SK-N-SH treated with all-trans-retinoic acid at 6 μM for 48 hours (cell line): Measurements from ENCODE around the gene CRYBG3.

Experiments
- ATAC-seq: fragments of 200-7000 bp; cut with Tn5 transposase; 3 replicates; pipeline ENCODE4 v1.9.1; 2020; ENCODE audit warnings: mild to moderate bottlenecking, moderate library complexity
- ARNTL ChIP-seq: fragments of 450-650 bp; formaldehyde crosslinking; IDR thresholded peaks from 2 replicates; pipeline ENCODE4 v1.5.0; 2020; ENCODE audit warnings: low read depth, mild to moderate bottlenecking, moderate library complexity, borderline replicate concordance
- BACH2 ChIP-seq: fragments of 250-450 bp; sonication (Bioruptor Pico); IDR thresholded peaks from 2 replicates; pipeline ENCODE4 v1.9.0; 2021; ENCODE audit warnings: mild to moderate bottlenecking, borderline replicate concordance
- CSDC2 ChIP-seq: fragments of 250-450 bp; sonication (Bioruptor Pico); IDR thresholded peaks from 2 replicates; pipeline ENCODE4 v1.5.0; 2020; ENCODE audit warnings: mild to moderate bottlenecking, moderate library complexity
- CSRNP3 ChIP-seq: fragments of 250-450 bp; sonication (Bioruptor Pico); IDR thresholded peaks from 2 replicates; pipeline ENCODE4 v1.5.1; 2021; ENCODE audit warnings: mild to moderate bottlenecking, moderate library complexity
- ESRRG ChIP-seq: fragments of 250-450 bp; sonication (Bioruptor Pico); IDR thresholded peaks from 2 replicates; pipeline ENCODE4 v1.6.1; 2021; ENCODE audit warnings: mild to moderate bottlenecking
- GLIS3 ChIP-seq: fragments of 250-450 bp; sonication (Bioruptor Pico); IDR thresholded peaks from 2 replicates; pipeline ENCODE4 v1.5.0; 2020; ENCODE audit warnings: mild to moderate bottlenecking, moderate library complexity
- ISL1 ChIP-seq: fragments of 250-450 bp; sonication (Bioruptor Pico); IDR thresholded peaks from 2 replicates; pipeline ENCODE4 v2.1.2; 2022; ENCODE audit warnings: mild to moderate bottlenecking, moderate library complexity
- OSR1 ChIP-seq: fragments of 250-450 bp; sonication (Bioruptor Pico); IDR thresholded peaks from 2 replicates; pipeline ENCODE4 v1.8.0; 2022; ENCODE audit warnings: moderate library complexity, mild to moderate bottlenecking, inconsistent platforms
- PATZ1 ChIP-seq: fragments of 250-450 bp; sonication (Bioruptor Pico); IDR thresholded peaks from 2 replicates; pipeline ENCODE4 v1.8.0; 2020; ENCODE audit warnings: mild to moderate bottlenecking, moderate library complexity, borderline replicate concordance
- POU6F1 ChIP-seq: fragments of 250-450 bp; sonication (Bioruptor Pico); IDR thresholded peaks from 2 replicates; pipeline ENCODE4 v1.8.0; 2021; ENCODE audit warnings: low read depth, mild to moderate bottlenecking, moderate library complexity, borderline replicate concordance
- PPARA ChIP-seq: fragments of 250-450 bp; sonication (Bioruptor Pico); IDR thresholded peaks from 2 replicates; pipeline ENCODE4 v1.5.0; 2020; ENCODE audit warnings: mild to moderate bottlenecking, borderline replicate concordance
- RARB ChIP-seq: fragments of 250-450 bp; sonication (Bioruptor Pico); IDR thresholded peaks from 2 replicates; pipeline ENCODE4 v1.8.0; 2021; ENCODE audit warnings: mild to moderate bottlenecking, moderate library complexity
- SNAI2 ChIP-seq: fragments of 250-450 bp; sonication (Bioruptor Pico); IDR thresholded peaks from 2 replicates; pipeline ENCODE4 v1.5.0; 2020; ENCODE audit warnings: mild to moderate bottlenecking, moderate library complexity
- TCF4 ChIP-seq: fragments of 250-450 bp; sonication (Bioruptor Pico); IDR thresholded peaks from 2 replicates; pipeline ENCODE4 v1.8.0; 2021; ENCODE audit warnings: mild to moderate bottlenecking, moderate library complexity, borderline replicate concordance
- TOX ChIP-seq: fragments of 250-450 bp; sonication (Bioruptor Pico); IDR thresholded peaks from 2 replicates; pipeline ENCODE4 v1.8.0; 2021; ENCODE audit warnings: mild to moderate bottlenecking, moderate library complexity, borderline replicate concordance
- TSHZ2 ChIP-seq: fragments of 250-450 bp; sonication (Bioruptor Pico); IDR thresholded peaks from 2 replicates; pipeline ENCODE4 v1.5.0; 2020; ENCODE audit warnings: mild to moderate bottlenecking, moderate library complexity
- ZC3H10 ChIP-seq: fragments of 250-450 bp; sonication (Bioruptor Pico); IDR thresholded peaks from 2 replicates; pipeline ENCODE4 v1.5.1; 2021; ENCODE audit warnings: mild to moderate bottlenecking, moderate library complexity
- ZFP3 ChIP-seq: fragments of 250-450 bp; sonication (Bioruptor Pico); IDR thresholded peaks from 2 replicates; pipeline ENCODE4 v1.5.0; 2020; ENCODE audit warnings: mild to moderate bottlenecking, moderate library complexity
- ZFP30 ChIP-seq: fragments of 450-650 bp; formaldehyde crosslinking; IDR thresholded peaks from 2 replicates; pipeline ENCODE4 v1.5.0; 2022; ENCODE audit warnings: mild to moderate bottlenecking, moderate library complexity
- ZNF565 ChIP-seq: fragments of 450-650 bp; formaldehyde crosslinking; conservative IDR thresholded peaks from 2 replicates; pipeline ENCODE4 v1.5.0; 2020; ENCODE audit warnings: low read depth, mild to moderate bottlenecking, moderate library complexity

CRYBG3 gene

GRCh38 chr3:97820780-97821179 lies 1.0 kb upstream of the CRYBG3 start:
- TF ChIP-seq POU6F1 (CRISPR knock-in tag) (no peak), ARNTL (CRISPR knock-in tag) (no peak), OSR1 (CRISPR knock-in tag) (no peak), SNAI2 (CRISPR knock-in tag) (no peak)
- no peak for ATAC-seq

- TF ChIP-seq PPARA: no peak
- ATAC-seq: peak; percentile 44
Observed at GRCh38 chr3:97821287-97821773, 481 bp upstream of the CRYBG3 start.

GRCh38 chr3:97822359-97822775 lies 556 bp downstream of the CRYBG3 start:
- peak; percentile 69 for ATAC-seq
- TF ChIP-seq CSDC2 (CRISPR knock-in tag): no peak
- no peak for TF ChIP-seq ISL1
- TF ChIP-seq SNAI2 (CRISPR knock-in tag): no peak
- no peak for TF ChIP-seq ZNF565 (CRISPR knock-in tag)
- TF ChIP-seq TOX: no peak
- no peak for TF ChIP-seq ZFP30 (CRISPR knock-in tag)
- TF ChIP-seq BACH2 (CRISPR knock-in tag): no peak
- no peak for TF ChIP-seq RARB
- TF ChIP-seq TSHZ2 (CRISPR knock-in tag): no peak
- TF ChIP-seq PATZ1: no peak
- no peak for TF ChIP-seq ZFP3
- TF ChIP-seq CSRNP3: no peak
- TF ChIP-seq TCF4 (CRISPR knock-in tag): no peak
- TF ChIP-seq ESRRG (CRISPR knock-in tag): no peak
- TF ChIP-seq GLIS3 (CRISPR knock-in tag): no peak
- TF ChIP-seq ARNTL (CRISPR knock-in tag): no peak
- TF ChIP-seq ZC3H10 (CRISPR knock-in tag): no peak
- TF ChIP-seq OSR1 (CRISPR knock-in tag): no peak
- TF ChIP-seq PPARA: no peak

GRCh38 chr3:97823046-97824004 lies 1.5 kb downstream of the CRYBG3 start:
- no peak for ATAC-seq
- TF ChIP-seq OSR1 (CRISPR knock-in tag): no peak
- TF ChIP-seq ISL1: no peak
- no peak for TF ChIP-seq TOX
- TF ChIP-seq RARB: no peak
- TF ChIP-seq PATZ1: no peak
- TF ChIP-seq ZNF565 (CRISPR knock-in tag): no peak
- no peak for TF ChIP-seq TCF4 (CRISPR knock-in tag)
- TF ChIP-seq, all 23 proteins: peak for 0
